Natural killer cell (primary cell): ENCODE data around the gene INPP5A. TPM values are rescaled to one million over a fixed set of nuclear protein-coding genes. Genes with fewer than 3 reads are reported as not detected.

Source experiments
- ATAC-seq, 3 donors: fragments of 150-1000 bp in 2 of 3; fragments of 200-7000 bp in 1 of 3; cut with Tn5 transposase; 1 replicate in 1 of 3; 2 replicates in 2 of 3; pipeline ENCODE4 v1.10.0; 2021; ENCODE audit warnings: mild to moderate bottlenecking in 2 of 3, moderate library complexity in 2 of 3
- DNase-seq, 2 donors: peaks; one replicate each; pipeline versions ENCODE4 v3.0.0 to v3.0.0-alpha.2; 2013 to 2021; ENCODE audit warnings: mixed read lengths in 1 of 2
- H3K27ac ChIP-seq: one replicate; pipeline ENCODE4 v1.5.1; 2013; ENCODE audit warnings: mild to moderate bottlenecking, low read length
- H3K27me3 ChIP-seq: one replicate; pipeline ENCODE4 v1.6.1; 2013; ENCODE audit warnings: low read length; ENCODE audit not compliant: control insufficient read depth, insufficient read depth
- H3K36me3 ChIP-seq: one replicate; pipeline ENCODE4 v1.6.1; 2013; ENCODE audit warnings: low read length; ENCODE audit not compliant: control insufficient read depth, insufficient read depth
- H3K4me1 ChIP-seq: one replicate; pipeline ENCODE4 v1.6.1; 2013; ENCODE audit warnings: low read length; ENCODE audit not compliant: control insufficient read depth, insufficient read depth
- H3K4me3 ChIP-seq: one replicate; pipeline ENCODE4 v1.5.1; 2013; ENCODE audit warnings: low read length
- H3K9me3 ChIP-seq: one replicate; pipeline ENCODE4 v1.6.1; 2013; ENCODE audit warnings: low read length; ENCODE audit not compliant: control insufficient read depth, insufficient read depth
- H3K27ac Mint-ChIP-seq, 2 donors: one replicate each; pipeline ENCODE4 v1.8.0; 2022; ENCODE audit warnings: mild to moderate bottlenecking in 2 of 2, mixed read lengths in 2 of 2, moderate library complexity in 1 of 2
- H3K27me3 Mint-ChIP-seq, 2 donors: one replicate each; pipeline ENCODE4 v1.8.0; 2022; ENCODE audit warnings: low read depth in 2 of 2, mixed read lengths in 2 of 2
- H3K36me3 Mint-ChIP-seq: one replicate; pipeline ENCODE4 v1.8.0; 2022; ENCODE audit warnings: mixed read lengths
- H3K4me1 Mint-ChIP-seq, 2 donors: one replicate each; pipeline ENCODE4 v1.8.0; 2022; ENCODE audit warnings: mixed read lengths in 2 of 2
- H3K4me3 Mint-ChIP-seq: one replicate; pipeline ENCODE4 v1.8.0; 2022; ENCODE audit warnings: mild to moderate bottlenecking, moderate library complexity, mixed read lengths
- H3K9me3 Mint-ChIP-seq, 2 donors: one replicate each; pipeline ENCODE4 v1.8.0; 2022; ENCODE audit warnings: mixed read lengths in 2 of 2
- CTCF ChIP-seq: fragments of 200-600 bp; IDR thresholded peaks from one replicate; pipeline ENCODE4 v1.8.0; 2022; ENCODE audit warnings: antibody characterized with exemption
- WGBS: methylation state at CpG from one replicate; pipeline ENCODE4 v1.1.7; 2013; ENCODE audit warnings: missing lambda C conversion rate; ENCODE audit not compliant: insufficient coverage; 5-methylcytosine and 5-hydroxymethylcytosine counted together
- intact Hi-C: fragments of 100-400 bp; cut with micrococcal nuclease; formaldehyde crosslinking; loops from one replicate; pipeline ENCODE4 v1.14.2; 2022
- total RNA-seq, 4 donors: library from RNA; stranded (reverse); fragments of 120-200 nt in 1 of 4; gene quantifications; one replicate each; pipeline versions ENCODE4 v1.2.3 to v1.2.4, GENCODE V29; 2013 to 2022

Gene INPP5A
- total RNA-seq, 3 donors from 2014 or later (not counting 1 experiment from before 2014, with no cell fraction given), result 12.6 to 38.6 (median 18.6) TPM

- Mint-ChIP-seq H3K27me3 (peaks cover 13 to 22% of the 10 kb centered on the region in 2 donors), H3K4me3 (no peak overlapping the region), H3K36me3 (no peaks in the 10 kb centered on the region), H3K27ac (no peak overlapping the region), H3K9me3 (no peaks in the 10 kb centered on the region), H3K4me1 (peaks cover 25 to 42% of the 10 kb centered on the region in 2 donors)
- Histone ChIP-seq H3K9me3 (peaks cover 4% of the 10 kb centered on the region), H3K4me3 (no peak overlapping the region), H3K4me1 (peaks cover 32% of the 10 kb centered on the region), H3K27me3 (no peaks in the 10 kb centered on the region), H3K36me3 (no peaks in the 10 kb centered on the region), H3K27ac (no peak overlapping the region)
- no peak for DNase-seq
- intact Hi-C loops, result loop anchor here (5.0 kb wide), 2 partner anchors 33 to 58 kb away; no protein-coding TSS in a partner anchor
- no peak for ATAC-seq
- TF ChIP-seq CTCF, result no peak
- WGBS, result 89% methylated on average over 11 of the region's 11 CpGs
Measured at GRCh38 chr10:132559538-132559937, 22.0 kb downstream of the INPP5A start.

GRCh38 chr10:132560241-132560731 lies 22.7 kb downstream of the INPP5A start:
- H3K4me1 Mint-ChIP-seq, result peaks cover 25 to 43% of the 10 kb centered on the region in 2 donors
- DNase-seq (no peak), ATAC-seq (peak in 1 of 3 donors; percentile 40)
- Histone ChIP-seq H3K4me1 (peaks cover 25% of the 10 kb centered on the region), H3K9me3 (no peaks in the 10 kb centered on the region), H3K4me3 (no peak overlapping the region), H3K27me3 (no peaks in the 10 kb centered on the region), H3K36me3 (no peaks in the 10 kb centered on the region), H3K27ac (no peak overlapping the region)
- no peak overlapping the region for H3K27ac Mint-ChIP-seq
- intact Hi-C loops, result no loop called here
- H3K27me3 Mint-ChIP-seq, result peaks cover 13 to 22% of the 10 kb centered on the region in 2 donors
- no peaks in the 10 kb centered on the region for H3K36me3 Mint-ChIP-seq
- H3K9me3 Mint-ChIP-seq, result no peaks in the 10 kb centered on the region
- TF ChIP-seq CTCF, result no peak
- no peak overlapping the region for H3K4me3 Mint-ChIP-seq
- WGBS, result 60% methylated on average over 8 of the region's 10 CpGs

- Mint-ChIP-seq H3K36me3 (no peaks in the 10 kb centered on the region), H3K27me3 (peaks cover 10 to 16% of the 10 kb centered on the region in 2 donors), H3K9me3 (no peaks in the 10 kb centered on the region), H3K27ac (no peak overlapping the region), H3K4me3 (no peak overlapping the region), H3K4me1 (peaks cover 25 to 52% of the 10 kb centered on the region in 2 donors)
- intact Hi-C loops, result no loop called here
- WGBS, result 95% methylated on average over 29 of the region's 29 CpGs
- H3K4me3 ChIP-seq, result no peak overlapping the region
- no peaks in the 10 kb centered on the region for H3K27me3 ChIP-seq
- no peaks in the 10 kb centered on the region for H3K9me3 ChIP-seq
- no peak for TF ChIP-seq CTCF
- peaks cover 8% of the 10 kb centered on the region for H3K4me1 ChIP-seq
- ATAC-seq, result no peak
- no peaks in the 10 kb centered on the region for H3K36me3 ChIP-seq
- no peak for DNase-seq
- H3K27ac ChIP-seq, result no peak overlapping the region
Measured at GRCh38 chr10:132562177-132562915, 24.8 kb downstream of the INPP5A start.
